Measurements from ENCODE around the gene POLR3GL. TPM values are rescaled to one million over a fixed set of nuclear protein-coding genes. Genes with fewer than 3 reads are reported as not detected.

POLR3GL gene
- total RNA-seq, 6 experiments from 2014 or later: 8.4 to 14.3 (median 11.9) TPM

DNA sequence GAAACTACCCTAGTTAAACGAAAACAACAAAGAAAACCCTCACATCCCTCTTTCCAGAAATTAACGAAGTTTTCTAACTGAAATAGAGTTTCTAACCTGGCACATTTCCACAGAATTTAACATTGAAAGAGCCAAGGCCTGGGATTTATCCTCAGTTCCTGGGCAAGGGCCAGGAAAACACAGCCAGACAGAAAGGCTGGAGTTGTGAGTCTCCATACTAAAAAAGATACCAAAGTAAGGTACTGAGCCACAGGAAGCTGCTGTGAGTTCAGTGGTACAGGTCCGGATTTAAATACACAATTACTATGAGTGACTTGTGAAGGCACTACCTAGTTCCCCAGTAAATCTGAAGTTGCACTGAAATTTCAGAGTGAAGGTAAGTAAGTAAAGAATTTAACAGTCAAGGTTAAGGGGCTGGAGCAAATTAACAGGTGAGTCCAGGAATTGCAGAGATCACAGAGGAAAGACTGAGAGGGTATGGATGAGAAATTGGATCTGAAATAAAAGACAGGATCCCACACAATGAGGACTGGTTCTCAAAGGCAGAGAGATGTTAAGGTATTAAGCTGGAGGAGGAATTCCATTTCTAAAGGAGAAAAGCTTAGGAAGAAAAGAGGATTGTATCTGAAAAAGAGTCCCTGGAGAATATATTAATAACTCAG is 7.6 kb upstream of the POLR3GL start:
- ATAC-seq (no peak), DNase-seq (peak in 1 of 3 donors; percentile 66)
- intact Hi-C loops (cut with DNase I): no loop called here
- Histone ChIP-seq H3K27ac (peak overlapping the region; percentile 78 to 97 (median 91)), H3K27me3 (no peaks in the 10 kb centered on the region), H3K9me3 (no peaks in the 10 kb centered on the region), H3K36me3 (no peaks in the 10 kb centered on the region), H3K4me1 (peaks cover 0 to 49% (median 17%) of the 10 kb centered on the region in 4 donors), H3K4me3 (peak overlapping the region; percentile 65 to 93 (median 65))
- 0% methylated on average over 3 of the region's 3 CpGs for WGBS (ENCODE audit: insufficient coverage, low coverage, low lambda C conversion rate, missing lambda C conversion rate)
- TF ChIP-seq, protein P1, sequence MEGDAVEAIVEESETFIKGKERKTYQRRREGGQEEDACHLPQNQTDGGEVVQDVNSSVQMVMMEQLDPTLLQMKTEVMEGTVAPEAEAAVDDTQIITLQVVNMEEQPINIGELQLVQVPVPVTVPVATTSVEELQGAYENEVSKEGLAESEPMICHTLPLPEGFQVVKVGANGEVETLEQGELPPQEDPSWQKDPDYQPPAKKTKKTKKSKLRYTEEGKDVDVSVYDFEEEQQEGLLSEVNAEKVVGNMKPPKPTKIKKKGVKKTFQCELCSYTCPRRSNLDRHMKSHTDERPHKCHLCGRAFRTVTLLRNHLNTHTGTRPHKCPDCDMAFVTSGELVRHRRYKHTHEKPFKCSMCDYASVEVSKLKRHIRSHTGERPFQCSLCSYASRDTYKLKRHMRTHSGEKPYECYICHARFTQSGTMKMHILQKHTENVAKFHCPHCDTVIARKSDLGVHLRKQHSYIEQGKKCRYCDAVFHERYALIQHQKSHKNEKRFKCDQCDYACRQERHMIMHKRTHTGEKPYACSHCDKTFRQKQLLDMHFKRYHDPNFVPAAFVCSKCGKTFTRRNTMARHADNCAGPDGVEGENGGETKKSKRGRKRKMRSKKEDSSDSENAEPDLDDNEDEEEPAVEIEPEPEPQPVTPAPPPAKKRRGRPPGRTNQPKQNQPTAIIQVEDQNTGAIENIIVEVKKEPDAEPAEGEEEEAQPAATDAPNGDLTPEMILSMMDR (IDR thresholded peaks at IDR 0.05): no peak
- TF ChIP-seq POLR2A (IDR thresholded peaks at IDR 0.05): no peak

DNA sequence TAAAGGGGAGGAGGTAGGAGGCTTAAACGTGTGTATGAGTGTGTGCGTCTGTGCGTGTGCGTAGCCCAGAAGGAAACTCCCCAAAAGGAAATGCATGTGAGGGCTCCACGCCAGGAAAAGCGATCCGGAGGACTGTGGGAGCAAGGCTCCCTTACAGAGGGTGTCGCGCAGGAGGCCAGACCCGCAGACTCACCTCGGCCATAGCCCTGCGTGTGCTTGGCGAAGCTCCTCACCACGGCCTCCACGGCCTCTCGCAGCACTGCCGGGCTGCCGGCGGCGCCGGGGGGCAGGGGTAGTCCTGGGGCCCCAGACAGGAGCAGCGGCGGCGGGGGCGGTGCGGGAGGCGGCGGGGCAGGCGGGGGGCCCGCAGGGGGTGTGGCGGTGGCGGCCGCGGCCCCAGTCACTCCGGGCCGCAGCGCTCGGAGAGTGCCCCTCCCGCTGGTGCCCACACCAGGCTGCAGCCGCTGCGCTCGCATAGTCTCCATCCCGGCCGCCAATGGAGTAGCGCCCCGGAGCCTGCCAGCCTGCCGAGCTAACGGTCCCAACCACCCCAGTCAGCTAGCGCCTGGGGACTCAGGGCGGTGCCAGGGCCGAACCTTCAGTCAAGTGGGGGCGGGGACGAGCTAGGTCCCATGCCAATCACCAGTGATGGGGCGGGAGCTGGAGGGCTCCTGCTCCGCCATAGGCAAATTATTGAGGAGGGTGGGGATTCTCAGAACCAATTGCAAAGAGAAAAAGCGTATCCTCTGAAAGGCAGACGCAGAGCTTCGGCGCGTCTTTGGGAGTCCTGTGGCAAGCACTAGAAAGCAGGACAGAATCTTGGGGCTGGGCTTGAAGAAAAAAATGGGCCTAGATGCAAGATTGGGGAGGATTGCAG is 6.8 kb upstream of the POLR3GL start, which contains the start of gene LIX1L:
LIX1L (minus strand) TSS at position 575 of the 877 bp plus-strand sequence; CDS start at position 485, 90 bp downstream.
- ATAC-seq (peak; percentile 84 to 92 (median 88)), DNase-seq (peak; percentile 97 to 98 (median 98))
- intact Hi-C loops (cut with DNase I): no loop called here
- Histone ChIP-seq H3K4me1 (peaks cover 0 to 52% (median 18%) of the 10 kb centered on the region in 4 donors), H3K27me3 (no peaks in the 10 kb centered on the region), H3K9me3 (no peaks in the 10 kb centered on the region), H3K27ac (peak within 1 kb of the TSS; percentile 78 to 97 (median 91)), H3K4me3 (peak within 1 kb of the TSS; percentile 65 to 93 (median 65)), H3K36me3 (no peaks in the 10 kb centered on the region)
- peak; percentile 84 for TF ChIP-seq POLR2A (IDR thresholded peaks at IDR 0.05)
- TF ChIP-seq, protein P1 (IDR thresholded peaks at IDR 0.05): no peak
- WGBS (ENCODE audit: insufficient coverage, low coverage, low lambda C conversion rate, missing lambda C conversion rate): 0% methylated on average over 17 of the region's 60 CpGs

DNA sequence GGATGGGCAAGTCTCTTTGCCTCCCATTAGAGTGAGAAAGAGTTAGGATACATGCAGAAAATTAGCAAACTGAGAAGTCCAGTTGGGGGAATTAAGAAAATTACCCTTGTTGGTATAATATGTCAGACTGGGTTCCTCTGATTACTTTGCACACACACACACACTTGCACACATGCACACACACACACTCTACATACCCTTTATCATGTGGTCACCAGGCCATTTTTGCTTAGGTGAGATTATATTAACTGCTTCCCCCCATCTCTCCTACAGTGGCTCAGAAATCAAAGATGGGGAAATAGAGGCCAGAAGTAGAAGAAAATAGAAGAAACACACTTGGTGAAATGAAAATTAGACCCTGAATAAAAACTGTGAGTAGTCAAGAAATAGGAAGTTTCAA is 5.8 kb upstream of the POLR3GL start:
- no peaks in the 10 kb centered on the region for H3K36me3 ChIP-seq
- ATAC-seq (no peak), DNase-seq (no peak)
- intact Hi-C loops (cut with DNase I): no loop called here
- H3K9me3 ChIP-seq: no peaks in the 10 kb centered on the region
- H3K27me3 ChIP-seq: no peaks in the 10 kb centered on the region
- no peak overlapping the region for H3K4me3 ChIP-seq
- TF ChIP-seq POLR2A (IDR thresholded peaks at IDR 0.05): no peak
- TF ChIP-seq, protein P1 (IDR thresholded peaks at IDR 0.05): no peak
- peaks cover 0 to 59% (median 18%) of the 10 kb centered on the region in 4 donors for H3K4me1 ChIP-seq
- no peak overlapping the region for H3K27ac ChIP-seq

DNA sequence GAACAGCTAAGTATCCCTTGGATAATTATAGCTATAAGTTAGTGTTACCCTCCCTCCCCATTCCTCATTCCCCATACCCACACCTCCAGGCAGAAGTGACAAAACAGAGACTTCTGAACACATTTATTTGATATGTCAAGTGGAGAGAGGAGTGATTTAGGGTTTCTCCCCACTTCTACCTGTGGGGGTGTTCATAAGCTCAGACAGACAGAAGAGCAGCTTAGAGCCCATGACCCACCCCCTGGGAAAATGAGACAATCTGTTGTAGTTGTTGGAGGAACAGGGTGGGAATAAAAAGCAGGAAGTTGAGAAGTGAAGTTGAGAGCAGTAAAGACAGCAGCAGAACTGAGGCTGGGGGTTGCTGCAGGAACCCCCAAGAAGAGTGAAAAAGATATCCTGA is 5.2 kb upstream of the POLR3GL start:
- intact Hi-C loops (cut with DNase I): no loop called here
- H3K4me3 ChIP-seq: no peak overlapping the region
- no peaks in the 10 kb centered on the region for H3K36me3 ChIP-seq
- H3K9me3 ChIP-seq: no peaks in the 10 kb centered on the region
- ATAC-seq (no peak), DNase-seq (no peak)
- no peak overlapping the region for H3K27ac ChIP-seq
- H3K4me1 ChIP-seq: peaks cover 0 to 57% (median 17%) of the 10 kb centered on the region in 4 donors
- H3K27me3 ChIP-seq: no peaks in the 10 kb centered on the region
- TF ChIP-seq, protein P1 (IDR thresholded peaks at IDR 0.05): no peak
- no peak for TF ChIP-seq POLR2A (IDR thresholded peaks at IDR 0.05)

All from right lobe of liver (tissue), 6 donors.